GM19193 (cell line): Measurements from ENCODE around the gene METAP1D.

ENCODE experiments used
- POLR2A ChIP-seq: IDR thresholded peaks from 4 replicates; pipeline ENCODE4 v1.6.1; 2011; ENCODE audit not compliant: insufficient read depth, insufficient read length; ENCODE audit errors: extremely low read depth

The METAP1D gene

GRCh38 chr2:172082105-172082943 lies 82.6 kb downstream of the METAP1D start:
- no peak for TF ChIP-seq POLR2A

GRCh38 chr2:172082944-172083627 lies 83.3 kb downstream of the METAP1D start:
- TF ChIP-seq POLR2A: no peak

GRCh38 chr2:172083628-172084394 lies 84.1 kb downstream of the METAP1D start:
- TF ChIP-seq POLR2A: no peak

GRCh38 chr2:172084395-172084644 lies 84.6 kb downstream of the METAP1D start:
- no peak for TF ChIP-seq POLR2A

GRCh38 chr2:172084645-172085459 lies 85.1 kb downstream of the METAP1D start:
- TF ChIP-seq POLR2A: no peak

GRCh38 chr2:172085460-172086159 lies 85.9 kb downstream of the METAP1D start, which contains the start of gene DLX1:
DLX1 (plus strand) TSS chr2:172085507; CDS start chr2:172085678, 171 bp downstream.
- TF ChIP-seq POLR2A: no peak

GRCh38 chr2:172086241-172087206 lies 86.8 kb downstream of the METAP1D start:
- no peak for TF ChIP-seq POLR2A

- TF ChIP-seq POLR2A: no peak
Measured at GRCh38 chr2:172087207-172087779, 87.5 kb downstream of the METAP1D start.

GRCh38 chr2:172087780-172088244 lies 88.1 kb downstream of the METAP1D start:
- TF ChIP-seq POLR2A: no peak

GRCh38 chr2:172088245-172089004 lies 88.7 kb downstream of the METAP1D start:
- no peak for TF ChIP-seq POLR2A

- no peak for TF ChIP-seq POLR2A
Measured at GRCh38 chr2:172089005-172089504, 89.3 kb downstream of the METAP1D start.

GRCh38 chr2:172089633-172090032 lies 89.9 kb downstream of the METAP1D start:
- no peak for TF ChIP-seq POLR2A
